CD4-positive, alpha-beta T cell (primary cell): ENCODE results near the gene EPS15. TPM values are rescaled to one million over a fixed set of nuclear protein-coding genes. Genes with fewer than 3 reads are reported as not detected.

Experiments used
- ATAC-seq: fragments of 200-7000 bp; cut with Tn5 transposase; one replicate; pipeline ENCODE4 v1.10.0; 2022; ENCODE audit warnings: mild to moderate bottlenecking; ENCODE audit not compliant: poor library complexity
- CTCF ChIA-PET: fragments of 350-600 bp; sonication (Branson Sonifier 250); formaldehyde crosslinking; loops from one replicate; lab custom pipeline; 2021; ENCODE audit warnings: antibody characterized with exemption, inconsistent platforms; lab: Charles Lee
- POLR2A ChIA-PET: fragments of 350-600 bp; sonication (Branson Sonifier 250); formaldehyde crosslinking; loops from one replicate; lab custom pipeline; 2021; ENCODE audit warnings: antibody characterized with exemption, inconsistent platforms; lab: Charles Lee
- DNase-seq, 14 experiments: peaks; one replicate each; pipeline ENCODE4 v3.0.0-alpha.2; 2013 to 2020; ENCODE audit warnings: mixed read lengths in 2 of 14
- H3K27ac ChIP-seq, 2 donors: one replicate each; pipeline versions ENCODE4 v1.5.1 to v1.7.0; 2013; ENCODE audit warnings: low read length in 2 of 2, low read depth in 1 of 2, mild to moderate bottlenecking in 1 of 2
- H3K27me3 ChIP-seq, 2 experiments: 1 replicate in 1 of 2; 2 replicates in 1 of 2; pipeline versions ENCODE4 v1.6.1 to v1.7.0; 2013; ENCODE audit warnings: low read length in 2 of 2, control low read depth in 1 of 2, mild to moderate bottlenecking in 1 of 2, moderate library complexity in 1 of 2; ENCODE audit not compliant: insufficient read depth in 2 of 2, control insufficient read depth in 1 of 2
- H3K36me3 ChIP-seq: one replicate; pipeline ENCODE4 v1.6.1; 2013; ENCODE audit warnings: low read length, control low read depth; ENCODE audit not compliant: insufficient read depth
- H3K4me1 ChIP-seq: one replicate; pipeline ENCODE4 v1.6.1; 2013; ENCODE audit warnings: low read length, control low read depth; ENCODE audit not compliant: insufficient read depth
- H3K4me3 ChIP-seq: one replicate; pipeline ENCODE4 v1.5.1; 2013; ENCODE audit warnings: mild to moderate bottlenecking, low read length, moderate library complexity
- H3K9me3 ChIP-seq, 2 experiments: 1 replicate in 1 of 2; 2 replicates in 1 of 2; pipeline versions ENCODE4 v1.6.1 to v1.7.0; 2013; ENCODE audit warnings: low read length in 2 of 2, mild to moderate bottlenecking in 2 of 2, control low read depth in 1 of 2, moderate library complexity in 1 of 2; ENCODE audit not compliant: control insufficient read depth in 1 of 2, insufficient read depth in 1 of 2
- H3K27ac Mint-ChIP-seq: one replicate; pipeline ENCODE4 v1.8.0; 2020; ENCODE audit warnings: mixed read lengths
- H3K27me3 Mint-ChIP-seq: one replicate; pipeline ENCODE4 v1.8.0; 2021; ENCODE audit warnings: mixed read lengths
- H3K36me3 Mint-ChIP-seq: one replicate; pipeline ENCODE4 v1.8.0; 2021; ENCODE audit warnings: low read depth, mixed read lengths
- H3K4me1 Mint-ChIP-seq: one replicate; pipeline ENCODE4 v1.8.0; 2021; ENCODE audit warnings: low read depth, mixed read lengths
- H3K4me3 Mint-ChIP-seq: one replicate; pipeline ENCODE4 v1.8.0; 2020; ENCODE audit warnings: mild to moderate bottlenecking, mixed read lengths
- H3K9me3 Mint-ChIP-seq: one replicate; pipeline ENCODE4 v1.8.0; 2020; ENCODE audit warnings: mixed read lengths
- CTCF ChIP-seq: fragments of 200-600 bp; IDR thresholded peaks from one replicate; pipeline ENCODE4 v1.8.0; 2022; ENCODE audit warnings: antibody characterized with exemption, mild to moderate bottlenecking
- intact Hi-C, 2 experiments: fragments of 100-400 bp; cut with DNase I in 1 of 2; cut with micrococcal nuclease in 1 of 2; formaldehyde crosslinking; loops; one replicate each; pipeline versions ENCODE4 v1.15.1 to v1.9.0; 2023 to 2025; cut with DNase I, micrococcal nuclease
- total RNA-seq, 174 experiments: library from RNA in 2 of 174; stranded (reverse) in 2 of 174; gene quantifications; one replicate each; pipeline ENCODE4 v1.2.3 and lab custom pipeline; 2021 to 2026

The EPS15 gene
- total RNA-seq, 2 experiments from 2014 or later = 44.5 to 47.9 TPM

GRCh38 chr1:51312718-51313117, 206.3 kb downstream of the EPS15 start:
- ATAC-seq = no peak
- intact Hi-C loops = no loop called here
- H3K4me1 ChIP-seq = no peaks in the 10 kb centered on the region
- no peaks in the 10 kb centered on the region for H3K36me3 ChIP-seq
- Mint-ChIP-seq H3K27me3 (no peaks in the 10 kb centered on the region), H3K4me1 (no peaks in the 10 kb centered on the region), H3K27ac (no peak overlapping the region), H3K4me3 (no peak overlapping the region), H3K9me3 (no peaks in the 10 kb centered on the region), H3K36me3 (no peaks in the 10 kb centered on the region)
- TF ChIP-seq CTCF = no peak
- no peaks in the 10 kb centered on the region for H3K27me3 ChIP-seq
- DNase-seq = no peak
- no peaks in the 10 kb centered on the region for H3K9me3 ChIP-seq
- no peak overlapping the region for H3K4me3 ChIP-seq
- ChIA-PET CTCF (no interaction called here), POLR2A (no interaction called here)
- no peak overlapping the region for H3K27ac ChIP-seq

DNA sequence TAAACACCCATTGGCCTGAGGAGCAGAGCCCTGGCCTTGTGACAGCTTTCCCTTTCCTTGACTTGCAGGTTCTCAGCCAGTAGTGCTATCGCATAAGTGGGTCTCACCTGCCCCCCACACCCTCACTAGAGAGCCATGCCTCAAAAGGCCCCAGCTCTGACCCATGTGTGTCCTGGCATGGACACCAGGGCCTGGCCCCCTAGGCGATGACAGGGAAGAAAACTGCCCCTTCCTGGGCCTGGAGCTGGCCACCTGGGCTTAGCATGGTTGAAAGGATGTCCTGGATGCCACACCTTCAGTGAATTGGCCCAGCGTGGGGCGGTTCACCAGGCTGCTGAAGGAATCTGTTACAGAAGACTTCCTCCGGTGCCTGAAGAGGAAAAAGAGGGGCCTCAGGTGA, 207.2 kb downstream of the EPS15 start:
- ATAC-seq = no peak
- DNase-seq = no peak
- CTCF ChIA-PET = no interaction called here
- H3K9me3 Mint-ChIP-seq = no peaks in the 10 kb centered on the region
- no peaks in the 10 kb centered on the region for H3K36me3 Mint-ChIP-seq
- H3K4me1 ChIP-seq = no peaks in the 10 kb centered on the region
- H3K27me3 Mint-ChIP-seq = no peaks in the 10 kb centered on the region
- no peaks in the 10 kb centered on the region for H3K36me3 ChIP-seq
- TF ChIP-seq CTCF = no peak
- no peak overlapping the region for H3K4me3 ChIP-seq
- H3K4me1 Mint-ChIP-seq = no peaks in the 10 kb centered on the region
- H3K9me3 ChIP-seq = no peaks in the 10 kb centered on the region
- H3K27ac ChIP-seq = no peak overlapping the region
- no peaks in the 10 kb centered on the region for H3K27me3 ChIP-seq
- intact Hi-C loops = no loop called here
- no peak overlapping the region for H3K4me3 Mint-ChIP-seq
- POLR2A ChIA-PET = no interaction called here
- H3K27ac Mint-ChIP-seq = no peak overlapping the region

DNA sequence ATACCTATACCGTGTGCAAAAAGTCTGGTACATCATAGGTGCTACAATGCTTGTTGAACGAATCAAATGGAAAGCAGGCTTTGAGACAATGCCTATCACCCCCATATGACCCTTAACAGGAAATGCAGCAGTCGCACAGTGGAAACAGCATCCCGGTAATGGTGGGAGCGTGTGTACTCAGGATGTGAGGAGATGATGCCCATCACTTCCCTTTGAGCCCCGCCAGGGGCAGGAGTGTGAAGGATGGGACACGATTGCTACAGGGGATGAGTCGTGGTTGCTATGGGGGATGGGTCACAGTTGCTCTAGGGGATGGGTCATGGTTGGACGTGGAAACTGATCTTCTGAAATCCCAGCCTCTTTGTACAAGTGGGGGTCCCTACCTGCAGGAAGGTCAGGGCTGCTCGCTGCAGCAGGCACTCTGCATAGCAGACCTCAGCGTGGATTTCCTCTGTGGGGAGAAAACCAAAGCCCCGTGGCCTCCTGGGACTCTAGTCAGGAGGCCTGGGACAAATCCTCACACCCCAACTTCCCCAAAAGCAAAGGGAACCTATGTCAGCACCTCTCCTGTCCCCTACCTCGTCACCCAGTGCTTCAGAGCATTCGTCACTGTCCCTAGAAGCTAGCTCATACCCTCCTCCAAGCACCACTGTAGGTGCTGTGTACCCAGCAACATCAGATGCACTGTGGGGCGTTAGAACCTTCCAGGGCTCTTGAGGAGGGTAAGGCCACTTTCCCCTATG, 208.0 kb downstream of the EPS15 start:
- no peaks in the 10 kb centered on the region for H3K4me1 Mint-ChIP-seq
- Histone ChIP-seq H3K27me3 (no peaks in the 10 kb centered on the region), H3K4me3 (no peak overlapping the region), H3K9me3 (no peaks in the 10 kb centered on the region), H3K36me3 (no peaks in the 10 kb centered on the region), H3K27ac (no peak overlapping the region), H3K4me1 (no peaks in the 10 kb centered on the region)
- ATAC-seq = no peak
- H3K27me3 Mint-ChIP-seq = no peaks in the 10 kb centered on the region
- no peaks in the 10 kb centered on the region for H3K36me3 Mint-ChIP-seq
- H3K27ac Mint-ChIP-seq = no peak overlapping the region
- POLR2A ChIA-PET = no interaction called here
- no peaks in the 10 kb centered on the region for H3K9me3 Mint-ChIP-seq
- intact Hi-C loops = no loop called here
- no peak overlapping the region for H3K4me3 Mint-ChIP-seq
- CTCF ChIA-PET = no interaction called here
- DNase-seq = no peak
- TF ChIP-seq CTCF = no peak
